Measurements from ENCODE around the gene CEP295NL. TPM values are rescaled to one million over a fixed set of nuclear protein-coding genes. Genes with fewer than 3 reads are reported as not detected.
"Not testable (repeated sequence)": the region's sequence is repeated elsewhere in the genome, so short reads cannot be mapped to it uniquely, and the experiment has no call there.

CEP295NL gene
- total RNA-seq, 1 experiment from 2014 or later, result 3.6 TPM

DNA sequence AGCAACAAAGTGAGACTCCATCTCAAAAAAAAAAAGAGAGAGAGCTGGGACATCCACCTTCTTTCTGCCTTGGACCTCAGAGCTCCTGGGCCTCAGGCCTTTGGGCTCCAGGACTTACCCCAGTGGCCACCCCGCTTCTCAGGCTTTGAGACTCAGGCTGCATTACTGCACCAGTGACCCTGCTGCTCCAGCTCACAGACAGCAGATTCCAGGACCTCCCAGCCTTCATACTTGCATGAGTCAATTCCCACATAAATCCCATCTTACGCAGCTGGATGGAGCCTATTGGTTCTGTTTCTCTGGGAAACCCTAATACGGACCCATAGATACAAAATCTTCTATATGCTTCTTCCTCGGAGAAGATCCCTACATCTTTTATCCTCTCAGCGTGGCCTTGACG, 2.1 kb upstream of the CEP295NL start:
- ChIA-PET POLR2A (ENCODE audit: unreplicated experiment) (interaction anchor here (0.7 kb wide), 2 partner anchors 29 to 1300 kb away, joined by 3 to 14 read pairs; no protein-coding TSS in a partner anchor), CTCF (no interaction called here)
- H3K9me2 ChIP-seq (ENCODE audit: insufficient read depth), result no peaks in the 10 kb centered on the region
- H3K4me1 ChIP-seq (replicated peaks; ENCODE audit: insufficient read depth), result 0 out of 2 replicates have a peak, but pooled peaks cover under 1% of the 10 kb centered on the region
- no peak for DNase-seq
- H3K4me3 ChIP-seq, result no peak overlapping the region
- intact Hi-C loops (cut with micrococcal nuclease; ENCODE audit: unreplicated experiment), result no loop called here
- no peak overlapping the region for H3K4me2 ChIP-seq
- no peaks in the 10 kb centered on the region for H3K9me3 ChIP-seq (ENCODE audit: insufficient read depth, low read depth)
- no peaks in the 10 kb centered on the region for H4K20me1 ChIP-seq (ENCODE audit: insufficient read depth)
- no peaks in the 10 kb centered on the region for H3K27me3 ChIP-seq (ENCODE audit: insufficient read depth, low read depth)
- TF ChIP-seq, protein P1, sequence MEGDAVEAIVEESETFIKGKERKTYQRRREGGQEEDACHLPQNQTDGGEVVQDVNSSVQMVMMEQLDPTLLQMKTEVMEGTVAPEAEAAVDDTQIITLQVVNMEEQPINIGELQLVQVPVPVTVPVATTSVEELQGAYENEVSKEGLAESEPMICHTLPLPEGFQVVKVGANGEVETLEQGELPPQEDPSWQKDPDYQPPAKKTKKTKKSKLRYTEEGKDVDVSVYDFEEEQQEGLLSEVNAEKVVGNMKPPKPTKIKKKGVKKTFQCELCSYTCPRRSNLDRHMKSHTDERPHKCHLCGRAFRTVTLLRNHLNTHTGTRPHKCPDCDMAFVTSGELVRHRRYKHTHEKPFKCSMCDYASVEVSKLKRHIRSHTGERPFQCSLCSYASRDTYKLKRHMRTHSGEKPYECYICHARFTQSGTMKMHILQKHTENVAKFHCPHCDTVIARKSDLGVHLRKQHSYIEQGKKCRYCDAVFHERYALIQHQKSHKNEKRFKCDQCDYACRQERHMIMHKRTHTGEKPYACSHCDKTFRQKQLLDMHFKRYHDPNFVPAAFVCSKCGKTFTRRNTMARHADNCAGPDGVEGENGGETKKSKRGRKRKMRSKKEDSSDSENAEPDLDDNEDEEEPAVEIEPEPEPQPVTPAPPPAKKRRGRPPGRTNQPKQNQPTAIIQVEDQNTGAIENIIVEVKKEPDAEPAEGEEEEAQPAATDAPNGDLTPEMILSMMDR (conservative IDR thresholded peaks at IDR 0.05), result no peak
- no peak for TF ChIP-seq EZH2 (IDR thresholded peaks at IDR 0.05; ENCODE audit: low read depth)
- BruUV-seq (replicated peaks), result no TSS peak
- H2AFZ ChIP-seq, result no peak overlapping the region
- H3F3A ChIP-seq (ENCODE audit: insufficient read depth, low read depth), result peaks cover 5% of the 10 kb centered on the region; the same call in 1 of the 2 replicates
- H3K36me3 ChIP-seq (ENCODE audit: low read depth), result no peaks in the 10 kb centered on the region
- no peak overlapping the region for H3K27ac ChIP-seq
- no peaks in the 10 kb centered on the region for H3K79me2 ChIP-seq (ENCODE audit: low read depth)

DNA sequence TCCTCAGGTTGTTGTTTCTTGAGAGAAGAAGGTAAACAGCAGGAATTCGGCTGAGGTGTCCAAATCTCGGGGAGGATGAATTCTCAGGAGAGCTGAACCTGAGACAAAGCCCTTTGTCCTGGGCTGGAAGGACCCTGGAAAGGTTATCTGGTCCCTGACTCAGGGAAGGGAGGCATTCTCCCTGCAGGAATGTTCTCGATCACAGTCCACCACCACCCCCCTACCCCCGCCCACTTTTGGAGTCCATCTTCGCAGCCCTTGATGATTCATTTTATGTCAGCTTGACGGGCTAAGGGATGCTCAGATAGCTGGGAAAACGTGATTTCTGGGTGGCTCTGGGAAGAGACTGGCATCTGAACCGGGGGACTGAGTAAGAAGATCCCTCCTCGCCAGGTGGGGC, 1.4 kb upstream of the CEP295NL start:
- TF ChIP-seq, protein P1 (conservative IDR thresholded peaks at IDR 0.05), result no peak
- Histone ChIP-seq H3K4me1 (replicated peaks; ENCODE audit: insufficient read depth) (peaks cover 8% of the 10 kb centered on the region), H2AFZ (no peak overlapping the region), H3K27ac (no peak overlapping the region), H3K4me2 (no peak overlapping the region), H3K4me3 (no peak overlapping the region), H4K20me1 (ENCODE audit: insufficient read depth) (no peaks in the 10 kb centered on the region), H3K27me3 (ENCODE audit: insufficient read depth, low read depth) (no peaks in the 10 kb centered on the region), H3K79me2 (ENCODE audit: low read depth) (no peaks in the 10 kb centered on the region), H3K9me3 (ENCODE audit: insufficient read depth, low read depth) (no peaks in the 10 kb centered on the region), H3F3A (ENCODE audit: insufficient read depth, low read depth) (peaks cover 5% of the 10 kb centered on the region; the same call in 1 of the 2 replicates), H3K36me3 (ENCODE audit: low read depth) (no peaks in the 10 kb centered on the region), H3K9me2 (ENCODE audit: insufficient read depth) (no peaks in the 10 kb centered on the region)
- CTCF ChIA-PET, result no interaction called here
- intact Hi-C loops (cut with micrococcal nuclease; ENCODE audit: unreplicated experiment), result no loop called here
- no peak for DNase-seq
- POLR2A ChIA-PET (ENCODE audit: unreplicated experiment), result interaction anchor here (0.7 kb wide), 1 partner anchor 29 kb away, joined by 14 read pairs; no protein-coding TSS in a partner anchor
- BruUV-seq (replicated peaks), result no TSS peak

DNA sequence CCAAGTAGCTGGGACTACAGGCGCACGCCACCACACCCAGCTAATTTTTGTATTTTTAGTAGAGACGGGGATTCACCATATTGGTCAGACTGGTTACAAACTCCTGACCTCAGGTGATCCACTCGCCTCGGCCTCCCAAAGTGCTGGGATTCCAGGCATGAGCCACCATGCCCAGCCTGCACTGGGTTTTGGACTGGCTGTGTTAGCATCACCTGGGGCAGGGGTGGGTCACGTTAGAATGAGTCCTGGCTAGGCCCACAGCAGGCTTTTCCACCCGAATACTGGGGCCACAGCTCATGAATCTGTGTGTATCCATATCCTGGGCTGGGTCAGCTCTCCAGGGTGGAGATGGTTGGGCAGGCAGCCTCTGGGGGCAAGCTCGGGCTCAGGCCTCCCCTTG, 770 bp downstream of the CEP295NL start:
- POLR2A ChIA-PET (ENCODE audit: unreplicated experiment); CTCF ChIA-PET; DNase-seq; H3K9me3 ChIP-seq (ENCODE audit: insufficient read depth, low read depth); H3K36me3 ChIP-seq (ENCODE audit: low read depth); H3K27ac ChIP-seq; H3K9me2 ChIP-seq (ENCODE audit: insufficient read depth); H3K79me2 ChIP-seq (ENCODE audit: low read depth); H4K20me1 ChIP-seq (ENCODE audit: insufficient read depth); H2AFZ ChIP-seq; intact Hi-C loops (cut with micrococcal nuclease; ENCODE audit: unreplicated experiment); H3K4me3 ChIP-seq; H3K27me3 ChIP-seq (ENCODE audit: insufficient read depth, low read depth); H3F3A ChIP-seq (ENCODE audit: insufficient read depth, low read depth); BruUV-seq (replicated peaks); H3K4me2 ChIP-seq: not testable (repeated sequence)
- H3K4me1 ChIP-seq (replicated peaks; ENCODE audit: insufficient read depth), result peaks cover 14% of the 10 kb centered on the region

DNA sequence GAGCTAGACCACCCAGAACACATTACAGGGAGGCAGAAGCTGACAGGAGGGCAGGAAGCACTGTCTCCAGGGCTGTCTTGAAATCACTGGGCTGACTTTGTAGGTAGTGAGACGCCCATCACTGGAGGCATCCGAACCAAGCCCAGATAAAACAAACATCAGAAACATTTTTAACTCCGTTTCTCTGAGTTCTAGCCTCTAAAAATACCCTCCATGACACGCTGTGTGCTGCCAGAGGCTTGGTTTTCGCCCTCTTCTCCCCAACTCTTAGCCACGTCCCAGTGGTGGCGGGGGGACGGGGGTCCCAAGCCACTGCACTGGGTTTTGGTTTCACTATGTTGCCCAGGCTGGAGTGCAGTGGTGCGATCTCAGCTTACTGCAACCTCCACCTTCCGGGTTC, 1.2 kb downstream of the CEP295NL start:
- no peak overlapping the region for H2AFZ ChIP-seq
- no peak overlapping the region for H3K4me2 ChIP-seq
- H3K9me2 ChIP-seq (ENCODE audit: insufficient read depth), result no peaks in the 10 kb centered on the region
- no peaks in the 10 kb centered on the region for H3K9me3 ChIP-seq (ENCODE audit: insufficient read depth, low read depth)
- intact Hi-C loops (cut with micrococcal nuclease; ENCODE audit: unreplicated experiment), result no loop called here
- H3K27me3 ChIP-seq (ENCODE audit: insufficient read depth, low read depth), result no peaks in the 10 kb centered on the region
- no peak for DNase-seq
- ChIA-PET CTCF (no interaction called here), POLR2A (ENCODE audit: unreplicated experiment) (no interaction called here)
- H3K27ac ChIP-seq, result no peak overlapping the region
- peaks cover 14% of the 10 kb centered on the region for H3K4me1 ChIP-seq (replicated peaks; ENCODE audit: insufficient read depth)
- no peak for TF ChIP-seq EZH2 (IDR thresholded peaks at IDR 0.05; ENCODE audit: low read depth)
- TF ChIP-seq, protein P1 (conservative IDR thresholded peaks at IDR 0.05), result no peak
- H3K4me3 ChIP-seq, result no peak overlapping the region
- no peaks in the 10 kb centered on the region for H3K79me2 ChIP-seq (ENCODE audit: low read depth)
- BruUV-seq (replicated peaks), result no TSS peak
- no peaks in the 10 kb centered on the region for H4K20me1 ChIP-seq (ENCODE audit: insufficient read depth)
- H3K36me3 ChIP-seq (ENCODE audit: low read depth), result no peaks in the 10 kb centered on the region
- no peaks in the 10 kb centered on the region; the same call in 1 of the 2 replicates for H3F3A ChIP-seq (ENCODE audit: insufficient read depth, low read depth)

Data from PC-9 (cell line).